Tibial nerve (tissue), 3 donors: ENCODE data around the gene PTH.

ENCODE experiments used
- CTCF ChIP-seq, 5 experiments: fragments of 200-600 bp in 3 of 5; fragments of 450-650 bp in 2 of 5; sonication (generic) in 3 of 5; IDR thresholded peaks; one replicate each; pipeline ENCODE4 v1.5.1; 2016 to 2019; ENCODE audit warnings: antibody characterized with exemption in 5 of 5, mild to moderate bottlenecking in 3 of 5, moderate library complexity in 2 of 5
- POLR2A ChIP-seq, 2 donors: fragments of 450-650 bp; IDR thresholded peaks; one replicate each; pipeline ENCODE4 v1.6.1; 2017; ENCODE audit warnings: antibody characterized with exemption in 2 of 2, mild to moderate bottlenecking in 2 of 2, moderate library complexity in 2 of 2

- no peak for TF ChIP-seq CTCF (IDR thresholded peaks at IDR 0.05)
- TF ChIP-seq POLR2A (IDR thresholded peaks at IDR 0.05), result no peak
Measured at GRCh38 chr11:13535819-13536218, 40.0 kb upstream of the PTH start.
